NT2/D1 (cell line): Measurements from ENCODE around the gene RTCA.

Experiments used
- SUZ12 ChIP-seq: IDR thresholded peaks from 2 replicates; pipeline ENCODE4 v1.6.1; 2011; ENCODE audit not compliant: insufficient read length, insufficient read depth; ENCODE audit errors: extremely low read depth
- YY1 ChIP-seq: IDR thresholded peaks from 2 replicates; pipeline ENCODE4 v1.6.1; 2011; ENCODE audit not compliant: insufficient read length, insufficient read depth
- ZNF274 ChIP-seq: IDR thresholded peaks from 2 replicates; pipeline ENCODE4 v1.6.1; 2011; ENCODE audit warnings: mild to moderate bottlenecking, low read depth, low read length

DNA sequence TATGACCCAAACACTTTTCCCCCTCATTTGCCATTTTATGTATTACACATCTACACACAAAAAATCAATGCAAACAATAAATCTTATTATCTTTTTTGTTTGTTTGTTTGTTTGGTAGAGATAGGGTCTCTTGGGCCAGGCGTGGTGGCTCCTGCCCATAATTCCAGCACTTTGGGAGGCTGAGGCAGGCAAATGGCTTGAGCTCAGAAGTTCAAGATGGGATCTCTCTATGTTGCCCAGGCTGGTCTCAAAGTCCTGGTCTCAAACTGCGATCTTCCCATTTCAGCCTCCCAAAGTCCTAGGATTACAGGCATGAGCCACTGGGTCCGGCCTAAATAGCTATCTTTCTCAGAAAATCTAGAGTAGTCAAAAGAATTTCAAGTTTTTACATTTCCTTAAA is 15.2 kb upstream of the RTCA start:
- no peak for TF ChIP-seq YY1
- no peak for TF ChIP-seq SUZ12
- no peak for TF ChIP-seq ZNF274
